Left hindlimb (tissue), 1 donor: ENCODE measurements around the gene DBN1.

Experiments used
- DNase-seq: peaks from one replicate; pipeline ENCODE4 v3.0.0-alpha.2; 2018

DBN1 gene

GRCh38 chr5:177473443-177474001, at the start of gene DBN1:
Gene DBN1, minus strand, starts transcription at chr5:177473634. Its CDS starts 113 bp downstream, at chr5:177473521.
- peak; percentile 77 for DNase-seq

- no peak for DNase-seq
Measured at GRCh38 chr5:177520916-177521513, 47.6 kb upstream of the DBN1 start.

- no peak for DNase-seq
Measured at GRCh38 chr5:177520271-177520670, 46.8 kb upstream of the DBN1 start.

GRCh38 chr5:177519463-177520235, 46.2 kb upstream of the DBN1 start:
- no peak for DNase-seq

- DNase-seq: peak; percentile 99
Measured at GRCh38 chr5:177516601-177517568, 43.5 kb upstream of the DBN1 start, which contains the start of gene DDX41. Gene DDX41, minus strand, starts transcription at chr5:177516961. Its CDS starts 16 bp downstream, at chr5:177516945.

- no peak for DNase-seq
Measured at GRCh38 chr5:177515580-177515979, 42.1 kb upstream of the DBN1 start.

- DNase-seq: no peak
Measured at GRCh38 chr5:177514541-177514940, 41.1 kb upstream of the DBN1 start.

- DNase-seq: no peak
Measured at GRCh38 chr5:177513500-177513899, 40.1 kb upstream of the DBN1 start.

GRCh38 chr5:177512736-177513380, 39.4 kb upstream of the DBN1 start:
- no peak for DNase-seq

GRCh38 chr5:177511796-177512675, 38.6 kb upstream of the DBN1 start:
- no peak for DNase-seq

GRCh38 chr5:177511181-177511580, 37.7 kb upstream of the DBN1 start:
- DNase-seq: no peak

GRCh38 chr5:177510567-177511053, 37.2 kb upstream of the DBN1 start:
- DNase-seq: no peak

- DNase-seq: no peak
Measured at GRCh38 chr5:177509991-177510566, 36.6 kb upstream of the DBN1 start.

GRCh38 chr5:177509381-177509951, 36.0 kb upstream of the DBN1 start, which contains the start of gene DOK3:
Gene DOK3, minus strand, starts transcription at chr5:177509826. Its CDS starts 286 bp downstream, at chr5:177509540.
- DNase-seq: no peak

- no peak for DNase-seq
Measured at GRCh38 chr5:177508837-177509236, 35.4 kb upstream of the DBN1 start.

- DNase-seq: no peak
Measured at GRCh38 chr5:177508221-177508611, 34.8 kb upstream of the DBN1 start.

GRCh38 chr5:177507596-177508220, 34.3 kb upstream of the DBN1 start:
- no peak for DNase-seq

GRCh38 chr5:177507165-177507564, 33.7 kb upstream of the DBN1 start:
- no peak for DNase-seq

GRCh38 chr5:177505075-177505474, 31.6 kb upstream of the DBN1 start:
- DNase-seq: no peak
